MCF 10A (cell line): ENCODE results near the gene ANXA3. TPM values are rescaled to one million over a fixed set of nuclear protein-coding genes. Genes with fewer than 3 reads are reported as not detected.

Experiments used
- BruUV-seq: library from RNA; stranded (reverse); fragments of 400-500 nt; replicated peaks from 2 replicates; lab custom pipeline; 2021; lab: Mats Ljungman, UMichigan
- CTCF ChIA-PET: fragments of 300-600 bp; sonication (Branson Sonifier 250); formaldehyde crosslinking; extraction: SDS; loops from one replicate; lab custom pipeline; 2021; ENCODE audit warnings: antibody characterized with exemption, inconsistent platforms; lab: Yijun Ruan, JAX
- POLR2A ChIA-PET: fragments of 300-600, 350-650 bp; sonication (Branson Sonifier 250); formaldehyde crosslinking; extraction: SDS; loops from one replicate; lab custom pipeline; 2020; ENCODE audit warnings: antibody characterized with exemption, inconsistent platforms; lab: Yijun Ruan, JAX
- DNase-seq: peaks from one replicate; pipeline ENCODE4 v3.0.0-alpha.2; 2018; ENCODE audit not compliant: unreplicated experiment
- H3K27ac Mint-ChIP-seq: one replicate; pipeline ENCODE4 v1.8.0; 2022; ENCODE audit warnings: mild to moderate bottlenecking, low read depth, mixed read lengths; ENCODE audit not compliant: unreplicated experiment
- H3K27me3 Mint-ChIP-seq: one replicate; pipeline ENCODE4 v1.8.0; 2022; ENCODE audit warnings: mixed read lengths; ENCODE audit not compliant: insufficient read depth, unreplicated experiment
- H3K36me3 Mint-ChIP-seq: one replicate; pipeline ENCODE4 v1.8.0; 2022; ENCODE audit warnings: mild to moderate bottlenecking, moderate library complexity, mixed read lengths; ENCODE audit not compliant: insufficient read depth, unreplicated experiment
- H3K4me1 Mint-ChIP-seq: one replicate; pipeline ENCODE4 v1.8.0; 2022; ENCODE audit warnings: mixed read lengths; ENCODE audit not compliant: insufficient read depth, unreplicated experiment
- H3K4me3 Mint-ChIP-seq: one replicate; pipeline ENCODE4 v1.8.0; 2022; ENCODE audit warnings: mild to moderate bottlenecking, moderate library complexity, mixed read lengths; ENCODE audit not compliant: unreplicated experiment
- H3K9me3 Mint-ChIP-seq: one replicate; pipeline ENCODE4 v1.8.0; 2022; ENCODE audit warnings: mixed read lengths; ENCODE audit not compliant: unreplicated experiment
- CTCF ChIP-seq: fragments of 200-600 bp; IDR thresholded peaks from one replicate; pipeline ENCODE4 v1.8.0; 2022; ENCODE audit warnings: antibody characterized with exemption, mild to moderate bottlenecking; ENCODE audit not compliant: unreplicated experiment
- intact Hi-C: fragments of 100-400 bp; cut with micrococcal nuclease; formaldehyde crosslinking; loops from 2 replicates; pipeline ENCODE4 v1.14.1; 2022
- total RNA-seq: library from RNA; stranded (reverse); gene quantifications from 2 replicates; pipeline ENCODE4 v1.2.3, GENCODE V29; 2022

The ANXA3 gene
- total RNA-seq, 1 experiment from 2014 or later: 260 TPM

- Mint-ChIP-seq H3K4me1 (peaks cover 50% of the 10 kb centered on the region), H3K27ac (peak overlapping the region; percentile 93), H3K4me3 (peak overlapping the region; percentile 48), H3K9me3 (no peaks in the 10 kb centered on the region), H3K27me3 (no peaks in the 10 kb centered on the region), H3K36me3 (peaks cover 20% of the 10 kb centered on the region)
- no TSS peak for BruUV-seq
- ChIA-PET CTCF (interaction anchor here (0.6 to 1.4 kb wide), 5 partner anchors 14 to 252 kb away, joined by 3 to 5 read pairs (median 3); partner anchors contain the start of gene ANXA3), POLR2A (interaction anchor here (0.6 to 5.3 kb wide), 16 partner anchors 8 to 1191 kb away, joined by 3 to 38 read pairs (median 4); partner anchors contain the start of gene ANXA3)
- intact Hi-C loops: no loop called here
- DNase-seq: no peak
- TF ChIP-seq CTCF: no peak
Observed at GRCh38 chr4:78568640-78569305, 17.2 kb downstream of the ANXA3 start.

GRCh38 chr4:78569306-78569821 is 17.8 kb downstream of the ANXA3 start:
- peak overlapping the region; percentile 48 for H3K4me3 Mint-ChIP-seq
- H3K27ac Mint-ChIP-seq: peak overlapping the region; percentile 93
- CTCF ChIA-PET: interaction anchor here (0.7 to 1.4 kb wide), 4 partner anchors 13 to 21 kb away, joined by 3 to 5 read pairs (median 4); partner anchors contain the start of gene ANXA3
- H3K36me3 Mint-ChIP-seq: peaks cover 20% of the 10 kb centered on the region
- no peak for TF ChIP-seq CTCF
- POLR2A ChIA-PET: interaction anchor here (0.5 to 5.3 kb wide), 15 partner anchors 9 to 1192 kb away, joined by 3 to 38 read pairs (median 4); partner anchors contain the start of gene ANXA3
- BruUV-seq: no TSS peak
- no peaks in the 10 kb centered on the region for H3K9me3 Mint-ChIP-seq
- peaks cover 48% of the 10 kb centered on the region for H3K4me1 Mint-ChIP-seq
- DNase-seq: peak; percentile 54
- intact Hi-C loops: no loop called here
- H3K27me3 Mint-ChIP-seq: no peaks in the 10 kb centered on the region

- intact Hi-C loops: no loop called here
- ChIA-PET POLR2A (interaction anchor here (1.1 to 5.3 kb wide), 6 partner anchors 11 to 641 kb away, joined by 3 to 38 read pairs (median 5); partner anchors contain the start of gene ANXA3), CTCF (no interaction called here)
- H3K9me3 Mint-ChIP-seq: no peaks in the 10 kb centered on the region
- BruUV-seq: no TSS peak
- no peak overlapping the region for H3K27ac Mint-ChIP-seq
- no peak for TF ChIP-seq CTCF
- peaks cover 40% of the 10 kb centered on the region for H3K4me1 Mint-ChIP-seq
- H3K36me3 Mint-ChIP-seq: peaks cover 25% of the 10 kb centered on the region
- DNase-seq: no peak
- no peak overlapping the region for H3K4me3 Mint-ChIP-seq
- no peaks in the 10 kb centered on the region for H3K27me3 Mint-ChIP-seq
Observed at GRCh38 chr4:78570117-78570516, 18.5 kb downstream of the ANXA3 start.

- ChIA-PET POLR2A (interaction anchor here (0.7 kb wide), 1 partner anchor 46 kb away, joined by 3 read pairs; no protein-coding TSS in a partner anchor), CTCF (interaction anchor here (1.0 kb wide), 1 partner anchor 9 kb away, joined by 3 read pairs; no protein-coding TSS in a partner anchor)
- BruUV-seq: no TSS peak
- peak overlapping the region; percentile 12 for H3K27ac Mint-ChIP-seq
- peaks cover 39% of the 10 kb centered on the region for H3K36me3 Mint-ChIP-seq
- H3K27me3 Mint-ChIP-seq: no peaks in the 10 kb centered on the region
- intact Hi-C loops: no loop called here
- TF ChIP-seq CTCF: no peak
- H3K4me1 Mint-ChIP-seq: peaks cover 24% of the 10 kb centered on the region
- no peak for DNase-seq
- H3K4me3 Mint-ChIP-seq: no peak overlapping the region
- no peaks in the 10 kb centered on the region for H3K9me3 Mint-ChIP-seq
Observed at GRCh38 chr4:78571804-78572203, 20.2 kb downstream of the ANXA3 start.
